Ovary (tissue), 9 donors: ENCODE measurements around the gene TSPOAP1. TPM values are rescaled to one million over a fixed set of nuclear protein-coding genes. Genes with fewer than 3 reads are reported as not detected.

Experiments
- DNase-seq, 5 donors: peaks; one replicate each; pipeline ENCODE4 v3.0.0-alpha.2; 2019 to 2020
- H3K27ac ChIP-seq, 2 donors: fragments of 200-600 bp; one replicate each; pipeline versions ENCODE4 v1.5.1 to v1.8.0; 2019 to 2022
- H3K27me3 ChIP-seq: fragments of 200-600 bp; one replicate; pipeline ENCODE4 v1.8.0; 2022
- H3K36me3 ChIP-seq: fragments of 200-600 bp; sonication (generic); one replicate; pipeline ENCODE4 v1.5.1; 2019
- H3K4me1 ChIP-seq: one replicate; pipeline ENCODE4 v1.8.1; 2013; ENCODE audit warnings: mild to moderate bottlenecking, moderate library complexity; ENCODE audit not compliant: insufficient read depth
- H3K4me3 ChIP-seq: fragments of 200-600 bp; sonication (generic); one replicate; pipeline ENCODE4 v1.5.1; 2017
- H3K9me3 ChIP-seq, 2 donors: fragments of 200-600 bp in 1 of 2; sonication (generic) in 1 of 2; one replicate each; pipeline versions ENCODE4 v1.5.1 to v1.8.1; 2013 to 2019; ENCODE audit warnings: mild to moderate bottlenecking in 1 of 2, moderate library complexity in 1 of 2
- EP300 ChIP-seq: sonication (generic); formaldehyde crosslinking; IDR thresholded peaks from one replicate; pipeline ENCODE4 v1.6.1; 2017; ENCODE audit warnings: antibody characterized with exemption
- POLR2A ChIP-seq: fragments of 450-650 bp; IDR thresholded peaks from one replicate; pipeline ENCODE4 v1.6.1; 2017; ENCODE audit warnings: antibody characterized with exemption, mild to moderate bottlenecking, moderate library complexity
- WGBS, 3 donors: extraction: QIAGEN DNeasy Blood & Tissue Kit in 1 of 3; methylation state at CpG; one replicate each; pipeline versions ENCODE4 v1.1.5 to v1.1.7; 2013 to 2017; 5-methylcytosine and 5-hydroxymethylcytosine counted together
- intact Hi-C, 4 donors: fragments of 100-400 bp; cut with DNase I; formaldehyde crosslinking; loops; one replicate each; pipeline versions ENCODE4 v1.11.0 to v1.15.1; 2022 to 2023
- polyA plus RNA-seq, 2 donors: library from polyadenylated mRNA; stranded (reverse); fragments of 200-250 nt in 1 of 2; fragments of 350-450 nt in 1 of 2; fragmentation: Illumina TruSeq in 1 of 2; extraction: RNeasy Lipid Tissue Mini Kit (QIAGEN cat#74804) in 1 of 2; gene quantifications; one replicate each; pipeline ENCODE4 v1.2.3, GENCODE V29; 2013 to 2014
- total RNA-seq, 7 donors: library from RNA; depleted of rRNA in 2 of 7; stranded (reverse); fragments of >200 nt in 2 of 7; fragmentation: NEBNext Ultra II Directional in 3 of 7; extraction: Animal tissue kit (Norgen Biotek cat#: 25700) in 3 of 7; gene quantifications; one replicate each; pipeline versions ENCODE4 v1.1.0 to v1.2.4, GENCODE V29; 2016 to 2023
- TF ChIP-seq, protein P1 (sequence below), 3 donors: fragments of 450-650 bp in 2 of 3; fragments of 200-600 bp in 1 of 3; IDR thresholded peaks; one replicate each; pipeline versions ENCODE4 v1.5.1 to v1.8.0; 2016 to 2022; ENCODE audit warnings: antibody characterized with exemption in 3 of 3, mild to moderate bottlenecking in 1 of 3
- donor health status: DM: no; HTN: no; CAD: no; lungs with moderate emphysema.
- donor health status: DM: no; HTN: no; CAD: no.
- donor health status: Bipolar disorder and iron deficiency.
- donor health status: DM: yes; HTN: yes; CAD: no.
- donor health status: DM: no; HTN: no; CAD: no.
- donor health status: DM: yes; HTN: yes; CAD: no.

The TSPOAP1 gene
- total and polyA plus RNA-seq, 9 donors: 8.3 to 49.1 (median 37.5) TPM

- Histone ChIP-seq H3K27ac (no peak overlapping the region), H3K36me3 (no peaks in the 10 kb centered on the region), H3K9me3 (no peaks in the 10 kb centered on the region), H3K4me1 (no peaks in the 10 kb centered on the region), H3K4me3 (no peak overlapping the region), H3K27me3 (no peaks in the 10 kb centered on the region)
- TF ChIP-seq, protein P1, sequence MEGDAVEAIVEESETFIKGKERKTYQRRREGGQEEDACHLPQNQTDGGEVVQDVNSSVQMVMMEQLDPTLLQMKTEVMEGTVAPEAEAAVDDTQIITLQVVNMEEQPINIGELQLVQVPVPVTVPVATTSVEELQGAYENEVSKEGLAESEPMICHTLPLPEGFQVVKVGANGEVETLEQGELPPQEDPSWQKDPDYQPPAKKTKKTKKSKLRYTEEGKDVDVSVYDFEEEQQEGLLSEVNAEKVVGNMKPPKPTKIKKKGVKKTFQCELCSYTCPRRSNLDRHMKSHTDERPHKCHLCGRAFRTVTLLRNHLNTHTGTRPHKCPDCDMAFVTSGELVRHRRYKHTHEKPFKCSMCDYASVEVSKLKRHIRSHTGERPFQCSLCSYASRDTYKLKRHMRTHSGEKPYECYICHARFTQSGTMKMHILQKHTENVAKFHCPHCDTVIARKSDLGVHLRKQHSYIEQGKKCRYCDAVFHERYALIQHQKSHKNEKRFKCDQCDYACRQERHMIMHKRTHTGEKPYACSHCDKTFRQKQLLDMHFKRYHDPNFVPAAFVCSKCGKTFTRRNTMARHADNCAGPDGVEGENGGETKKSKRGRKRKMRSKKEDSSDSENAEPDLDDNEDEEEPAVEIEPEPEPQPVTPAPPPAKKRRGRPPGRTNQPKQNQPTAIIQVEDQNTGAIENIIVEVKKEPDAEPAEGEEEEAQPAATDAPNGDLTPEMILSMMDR (IDR thresholded peaks at IDR 0.05): no peak
- no peak for TF ChIP-seq POLR2A
- no peak for TF ChIP-seq EP300
- WGBS, 3 donors: 89 to 97% (median 94%) methylated on average over 6 of the region's 6 CpGs
- intact Hi-C loops: no loop called here
- DNase-seq: no peak
Measured at GRCh38 chr17:58339755-58340404, 11.3 kb upstream of the TSPOAP1 start.

DNA sequence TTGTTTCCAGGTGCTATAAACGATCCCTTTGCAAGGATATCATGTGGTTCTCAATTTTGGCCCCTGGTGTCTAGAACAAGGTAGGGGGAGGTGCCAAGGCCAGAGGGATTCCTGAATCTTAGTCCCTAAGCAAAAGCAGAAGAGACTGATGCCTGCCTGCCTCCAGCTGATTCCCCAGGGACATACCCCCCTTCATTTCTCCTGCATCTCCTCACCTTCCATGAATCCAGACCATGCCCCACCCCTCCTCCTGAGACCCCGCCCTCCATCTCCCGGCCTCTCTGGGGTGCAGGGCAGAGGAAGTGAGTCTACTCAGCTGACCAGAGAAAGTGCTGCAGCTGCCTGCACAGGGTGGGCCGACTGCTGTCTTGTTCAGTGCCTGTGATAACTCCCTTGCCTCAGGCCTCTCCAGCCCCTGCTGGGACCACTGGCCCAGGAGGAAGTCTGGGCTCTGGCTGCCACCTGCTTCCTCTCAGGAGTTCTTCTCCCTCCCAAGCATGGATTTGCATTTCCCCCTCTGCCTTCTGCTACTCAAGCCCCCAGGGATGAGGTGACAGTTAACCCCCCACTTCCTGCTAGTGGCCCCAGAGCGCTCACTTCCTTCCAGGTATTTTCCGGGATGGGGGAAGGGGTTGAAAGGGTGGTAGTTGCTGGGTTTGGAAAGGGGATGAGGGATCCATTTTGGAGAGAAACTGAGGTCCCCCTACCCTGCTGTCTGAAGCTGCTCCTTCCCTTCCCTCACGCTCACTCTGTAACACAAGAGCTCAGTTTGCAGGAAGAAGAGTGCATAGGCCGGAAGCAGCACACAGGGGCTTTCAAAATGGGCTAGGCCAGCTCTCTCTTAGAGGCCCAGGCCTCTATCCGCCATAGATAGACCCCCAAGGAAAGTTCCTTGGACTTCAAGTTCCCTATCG lies 10.5 kb upstream of the TSPOAP1 start:
- H3K27ac ChIP-seq: no peak overlapping the region
- H3K9me3 ChIP-seq: no peaks in the 10 kb centered on the region
- H3K36me3 ChIP-seq: no peaks in the 10 kb centered on the region
- no peaks in the 10 kb centered on the region for H3K27me3 ChIP-seq
- WGBS, 3 donors: 58 to 62% (median 61%) methylated on average over 10 of the region's 10 CpGs
- TF ChIP-seq, protein P1 (IDR thresholded peaks at IDR 0.05): no peak
- no peak for TF ChIP-seq EP300
- no peak for TF ChIP-seq POLR2A
- no peaks in the 10 kb centered on the region for H3K4me1 ChIP-seq
- intact Hi-C loops: no loop called here
- no peak overlapping the region for H3K4me3 ChIP-seq
- DNase-seq: peak in 1 of 5 donors; percentile 28

DNA sequence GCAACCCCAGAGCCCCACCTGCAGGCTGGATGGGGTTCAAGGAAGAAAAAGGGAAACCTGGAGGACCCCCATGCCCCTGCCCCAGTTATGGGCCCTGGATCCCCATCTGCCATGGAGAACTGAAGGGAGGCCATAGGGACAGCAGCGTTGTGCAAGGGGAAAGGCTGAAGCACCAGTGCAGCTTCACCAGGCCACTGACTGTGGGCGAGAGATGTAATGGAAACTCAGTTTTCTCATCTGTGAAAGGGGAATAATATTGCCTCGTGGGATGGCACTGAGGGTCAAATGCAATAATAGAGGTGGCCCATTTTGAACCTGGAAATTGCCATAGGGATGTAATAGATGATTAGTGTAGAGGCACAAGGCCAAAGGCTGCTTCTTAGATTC lies 9.9 kb upstream of the TSPOAP1 start:
- no peaks in the 10 kb centered on the region for H3K4me1 ChIP-seq

DNA sequence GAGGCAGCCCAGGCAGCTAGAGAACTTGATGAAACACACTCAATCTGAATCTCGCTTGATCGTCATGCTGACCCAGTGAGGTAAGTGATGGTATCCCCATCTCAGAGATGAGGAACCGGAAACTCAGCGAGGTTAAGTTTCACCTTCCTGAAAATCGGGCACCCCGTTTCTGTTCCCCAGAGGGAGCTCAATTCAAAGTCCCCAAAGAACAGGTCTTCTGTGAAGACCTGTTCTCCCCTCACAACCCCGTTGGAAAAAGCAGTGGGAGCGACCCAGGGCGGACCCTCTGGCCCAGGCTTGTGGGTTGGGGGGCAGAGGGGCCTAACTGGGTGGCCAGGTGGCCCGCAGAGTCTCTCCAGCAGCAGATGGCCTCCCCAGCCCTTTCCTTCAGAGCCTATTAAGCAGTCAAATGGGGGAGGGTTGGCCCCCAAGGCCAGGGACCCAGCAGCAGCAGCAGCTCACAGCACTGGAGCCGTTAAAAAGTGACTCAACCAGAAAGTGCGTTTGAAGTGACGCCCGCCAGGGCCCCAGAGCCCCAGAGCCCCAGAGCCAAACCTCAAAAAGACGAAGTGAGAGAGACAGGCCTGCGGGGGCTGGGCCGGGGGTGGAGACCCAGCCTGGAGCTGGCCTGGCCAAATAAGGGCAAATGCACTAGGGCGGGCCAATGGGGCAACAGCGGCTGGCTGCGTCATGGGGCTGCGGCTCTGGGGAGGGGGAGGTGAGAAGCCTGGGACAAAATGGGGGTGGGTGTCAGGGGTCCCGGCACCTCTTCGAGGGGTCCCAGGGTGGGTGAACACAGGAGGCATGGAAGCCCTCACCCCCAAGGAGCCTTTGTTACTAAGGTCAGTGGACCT lies 9.2 kb upstream of the TSPOAP1 start:
- Histone ChIP-seq H3K27ac (no peak overlapping the region), H3K27me3 (no peaks in the 10 kb centered on the region), H3K4me3 (no peak overlapping the region), H3K36me3 (no peaks in the 10 kb centered on the region), H3K4me1 (no peaks in the 10 kb centered on the region), H3K9me3 (no peaks in the 10 kb centered on the region)
- intact Hi-C loops: no loop called here
- TF ChIP-seq POLR2A (no peak), EP300 (no peak)
- TF ChIP-seq, protein P1 (IDR thresholded peaks at IDR 0.05): no peak
- WGBS, 3 donors: 27 to 33% (median 30%) methylated on average over 23 of the region's 23 CpGs
- peak in 1 of 5 donors; percentile 51 for DNase-seq

More for the DNA sequence above, 9.9 kb upstream of the TSPOAP1 start:
- Histone ChIP-seq H3K27ac (no peak overlapping the region), H3K36me3 (no peaks in the 10 kb centered on the region), H3K9me3 (no peaks in the 10 kb centered on the region), H3K4me3 (no peak overlapping the region), H3K27me3 (no peaks in the 10 kb centered on the region)
- TF ChIP-seq EP300: no peak
- WGBS, 3 donors: 76 to 77% (median 76%) methylated on average over 3 of the region's 3 CpGs
- no peak for DNase-seq
- intact Hi-C loops: no loop called here
